Heart right ventricle (tissue), 16 donors: ENCODE data around the gene COL5A1. TPM values are rescaled to one million over a fixed set of nuclear protein-coding genes. Genes with fewer than 3 reads are reported as not detected.

Experiments
- ATAC-seq, 8 donors: fragments of 200-7000 bp; cut with Tn5 transposase; one replicate each; pipeline ENCODE4 v1.9.1; 2020; ENCODE audit warnings: mild to moderate bottlenecking in 8 of 8, moderate library complexity in 8 of 8, moderate number of reproducible peaks in 1 of 8
- DNase-seq, 2 donors: peaks; one replicate each; pipeline ENCODE4 v3.0.0-alpha.2; 2020
- H3K27ac ChIP-seq, 10 donors: fragments of 200-600 bp; sonication (generic) in 2 of 10; one replicate each; pipeline versions ENCODE4 v1.5.0 to v1.8.0; 2020 to 2022; ENCODE audit warnings: mild to moderate bottlenecking in 3 of 10
- H3K27me3 ChIP-seq, 7 donors: fragments of 200-600 bp; one replicate each; pipeline ENCODE4 v1.8.0; 2021 to 2022; ENCODE audit warnings: mild to moderate bottlenecking in 2 of 7
- H3K36me3 ChIP-seq, 9 donors: fragments of 200-600 bp; sonication (generic) in 1 of 9; one replicate each; pipeline versions ENCODE4 v1.5.0 to v1.8.0; 2020 to 2022; ENCODE audit warnings: mild to moderate bottlenecking in 2 of 9
- H3K4me1 ChIP-seq, 9 donors: fragments of 200-600 bp; sonication (generic) in 1 of 9; one replicate each; pipeline versions ENCODE4 v1.5.0 to v1.8.0; 2020 to 2022; ENCODE audit warnings: mild to moderate bottlenecking in 4 of 9
- H3K4me3 ChIP-seq, 10 donors: fragments of 200-600 bp; sonication (generic) in 2 of 10; one replicate each; pipeline versions ENCODE4 v1.5.0 to v1.8.0; 2020 to 2022; ENCODE audit warnings: mild to moderate bottlenecking in 7 of 10, moderate library complexity in 2 of 10
- H3K9me3 ChIP-seq, 11 donors: fragments of 200-600 bp in 10 of 11; sonication (generic) in 2 of 11; one replicate each; pipeline versions ENCODE4 v1.5.0 to v1.8.0; 2013 to 2022; ENCODE audit warnings: mild to moderate bottlenecking in 2 of 11, control low read depth in 1 of 11, moderate library complexity in 1 of 11
- WGBS, 2 donors: extraction: QIAGEN DNeasy Blood & Tissue Kit; methylation state at CpG; one replicate each; pipeline ENCODE4 v1.1.7; 2013; ENCODE audit warnings: inconsistent platforms in 1 of 2; 5-methylcytosine and 5-hydroxymethylcytosine counted together
- intact Hi-C, 10 donors: fragments of 100-400 bp; cut with DNase I; formaldehyde crosslinking; loops; one replicate each; pipeline versions ENCODE4 v1.11.1 to v1.14.2; 2022
- microRNA-seq, 2 donors: library from miRNA; unstranded; fragments of <30 nt; microRNA quantifications; one replicate each; pipeline ENCODE4 v1.2.0, GENCODE V29; 2021
- polyA plus RNA-seq, 2 donors: library from polyadenylated mRNA; stranded (reverse); fragments of 200-250 nt; gene quantifications; one replicate each; pipeline ENCODE4 v1.2.3, GENCODE V29; 2013
- total RNA-seq, 10 donors: library from RNA; stranded (reverse); fragmentation: NEBNext Ultra II Directional in 3 of 10; extraction: Animal tissue kit (Norgen Biotek cat#: 25700) in 3 of 10; gene quantifications; one replicate each; pipeline versions ENCODE4 v1.2.1 to v1.2.4, GENCODE V29; 2021 to 2023
- TF ChIP-seq, protein P1 (sequence below), 9 donors: fragments of 200-600 bp; sonication (generic) in 2 of 9; IDR thresholded peaks; one replicate each; pipeline versions ENCODE4 v1.5.0 to v1.8.0; 2021 to 2022; ENCODE audit warnings: antibody characterized with exemption in 9 of 9, mild to moderate bottlenecking in 5 of 9, moderate library complexity in 1 of 9
- donor health status: Arrhythmogenic right ventricular cardiomyopathy.
- donor health status: ischemic (EF 13 %, LVEDD 7.1; RV severe dilation, severe dysfunction).
- donor health status: healthy with polysubstance abuse.
- donor health status: DM: no; HTN: yes; CAD: no.
- donor health status: DM: no; HTN: no; CAD: no.
- donor health status: ischemic (EF 25% LVEDD 6.9; RV normal size, moderate dysfunction).
- donor health status: ischemic (EF 25% LVEDD 5.7; RV mildly dilated, moderate dysfunction).
- donor health status: healthy.
- donor health status: DM: yes; HTN: yes; CAD: no.
- donor health status: Ischemic cardiomyopathy.
- donor health status: ischemic (EF 35%, LVEDD 5.7; RV mildly dilated, moderate dysfunction).
- donor health status: nonischemic (EF 11% LVEDD 7.7; RV severe dilation, severe dysfunction).
- donor health status: DM: yes; HTN: yes; CAD: no.
- donor health status: PGD.
- donor health status: ischemic (EF 29% LVEDD 5.4; RV normal size, mild dysfunction).
- donor health status: nonischemic (EF 23%, LVEDD 6.1; RV moderate dilation, normal function).

Gene COL5A1
- total and polyA plus RNA-seq, 12 donors, result 8.1 to 60.0 (median 13.3) TPM

DNA sequence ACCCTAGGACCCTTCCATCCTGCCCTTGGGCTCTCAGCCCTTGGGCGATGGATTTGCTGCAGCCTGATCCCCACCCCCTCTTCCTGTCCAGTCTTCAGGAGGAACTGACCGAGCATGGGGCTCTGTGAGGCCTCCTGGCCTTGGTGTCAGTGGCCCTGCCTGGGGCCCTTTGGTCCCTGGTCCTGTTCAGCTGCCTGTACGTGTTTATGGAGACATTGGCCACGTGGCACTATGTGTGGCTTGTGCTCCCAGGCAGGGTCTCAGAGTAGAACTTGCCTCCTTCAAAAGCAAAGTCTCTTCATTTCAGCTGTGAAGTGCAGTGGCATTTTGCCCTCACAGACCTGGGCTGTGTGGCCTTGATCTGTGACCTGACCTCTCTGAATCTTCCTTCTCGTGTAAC, 250.1 kb downstream of the COL5A1 start:
- ATAC-seq (no peak), DNase-seq (no peak)
- H3K36me3 ChIP-seq, result no peaks in the 10 kb centered on the region
- intact Hi-C loops, result loop anchor here in 2 of 10 donors (10.0 kb wide), 2 partner anchors 107 to 193 kb away; partner anchors contain the start of gene OLFM1 (in 1 of the 2)
- H3K9me3 ChIP-seq, result peaks cover 0 to 13% (median 0%) of the 10 kb centered on the region in 11 donors
- peaks cover 6 to 29% (median 20%) of the 10 kb centered on the region in 9 donors for H3K4me1 ChIP-seq
- H3K27me3 ChIP-seq, result peaks cover 0 to 4% (median 0%) of the 10 kb centered on the region in 7 donors
- H3K4me3 ChIP-seq, result no peak overlapping the region
- TF ChIP-seq, protein P1, sequence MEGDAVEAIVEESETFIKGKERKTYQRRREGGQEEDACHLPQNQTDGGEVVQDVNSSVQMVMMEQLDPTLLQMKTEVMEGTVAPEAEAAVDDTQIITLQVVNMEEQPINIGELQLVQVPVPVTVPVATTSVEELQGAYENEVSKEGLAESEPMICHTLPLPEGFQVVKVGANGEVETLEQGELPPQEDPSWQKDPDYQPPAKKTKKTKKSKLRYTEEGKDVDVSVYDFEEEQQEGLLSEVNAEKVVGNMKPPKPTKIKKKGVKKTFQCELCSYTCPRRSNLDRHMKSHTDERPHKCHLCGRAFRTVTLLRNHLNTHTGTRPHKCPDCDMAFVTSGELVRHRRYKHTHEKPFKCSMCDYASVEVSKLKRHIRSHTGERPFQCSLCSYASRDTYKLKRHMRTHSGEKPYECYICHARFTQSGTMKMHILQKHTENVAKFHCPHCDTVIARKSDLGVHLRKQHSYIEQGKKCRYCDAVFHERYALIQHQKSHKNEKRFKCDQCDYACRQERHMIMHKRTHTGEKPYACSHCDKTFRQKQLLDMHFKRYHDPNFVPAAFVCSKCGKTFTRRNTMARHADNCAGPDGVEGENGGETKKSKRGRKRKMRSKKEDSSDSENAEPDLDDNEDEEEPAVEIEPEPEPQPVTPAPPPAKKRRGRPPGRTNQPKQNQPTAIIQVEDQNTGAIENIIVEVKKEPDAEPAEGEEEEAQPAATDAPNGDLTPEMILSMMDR (IDR thresholded peaks at IDR 0.05), result no peak
- 82% methylated on average over 5 of the region's 5 CpGs for WGBS, 2 donors
- H3K27ac ChIP-seq, result no peak overlapping the region

DNA sequence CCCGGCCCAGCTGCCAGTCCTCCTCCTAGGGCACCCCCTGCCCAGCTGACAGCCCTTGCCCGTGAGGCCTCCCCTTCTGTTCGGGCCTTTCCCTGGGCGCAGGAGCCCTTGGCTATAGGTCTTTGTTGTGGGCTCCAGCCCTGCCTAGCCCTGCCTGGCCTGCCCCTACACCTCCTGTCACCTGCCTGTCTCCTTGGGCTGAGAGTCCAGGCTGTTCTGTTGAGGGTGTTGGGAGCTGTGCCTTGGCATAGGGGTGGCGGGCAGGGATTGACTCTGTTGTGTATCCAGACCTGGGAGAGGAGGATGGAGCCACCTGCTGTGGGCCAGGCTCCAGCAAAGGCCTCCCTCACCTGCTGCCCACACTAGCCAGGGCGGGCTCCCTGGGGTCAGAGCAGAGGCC, 250.6 kb downstream of the COL5A1 start:
- H3K27ac ChIP-seq, result no peak overlapping the region
- intact Hi-C loops, result loop anchor here in 2 of 10 donors (10.0 kb wide), 2 partner anchors 107 to 193 kb away; partner anchors contain the start of gene OLFM1 (in 1 of the 2)
- TF ChIP-seq, protein P1 (IDR thresholded peaks at IDR 0.05), result no peak
- no peak for DNase-seq
- 93 to 94% methylated on average over 6 of the region's 6 CpGs for WGBS, 2 donors
- H3K27me3 ChIP-seq, result peaks cover 0 to 4% (median 0%) of the 10 kb centered on the region in 7 donors
- H3K9me3 ChIP-seq, result peaks cover 0 to 13% (median 0%) of the 10 kb centered on the region in 11 donors
- H3K36me3 ChIP-seq, result no peaks in the 10 kb centered on the region
- no peak for ATAC-seq
- peaks cover 8 to 34% (median 25%) of the 10 kb centered on the region in 9 donors for H3K4me1 ChIP-seq
- H3K4me3 ChIP-seq, result no peak overlapping the region

DNA sequence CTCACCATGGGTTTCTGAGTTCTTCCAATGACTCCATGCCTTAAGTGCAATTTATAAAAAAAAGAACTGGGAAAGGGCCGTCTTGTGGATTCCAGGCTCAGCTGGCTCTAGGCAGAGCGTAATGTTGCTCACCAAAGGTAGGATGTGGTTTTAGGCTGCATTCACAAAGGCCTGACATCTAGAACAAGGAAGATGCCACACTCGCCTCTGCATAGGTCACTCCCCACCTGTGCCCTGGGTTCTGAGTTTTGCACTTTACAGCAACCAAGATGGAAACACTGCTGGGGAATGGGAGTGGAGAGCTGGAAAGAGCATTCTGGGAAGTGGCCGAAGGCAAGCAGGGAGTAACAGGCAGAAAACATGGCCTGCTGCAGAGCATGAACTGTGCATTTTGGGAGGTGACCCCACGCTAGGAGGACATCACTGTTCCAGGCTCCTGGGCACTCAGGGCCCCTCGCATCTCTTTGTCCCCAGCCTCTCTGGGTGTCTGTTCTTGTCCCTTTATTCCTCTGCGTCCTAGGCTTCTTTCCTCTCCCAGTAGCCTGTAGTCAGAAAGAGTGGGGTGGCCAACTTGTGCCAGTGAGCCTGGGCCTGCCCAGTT, 251.3 kb downstream of the COL5A1 start:
- H3K36me3 ChIP-seq, result no peaks in the 10 kb centered on the region
- no peak for DNase-seq
- intact Hi-C loops, result loop anchor here in 2 of 10 donors (10.0 kb wide), 2 partner anchors 108 to 192 kb away; partner anchors contain the start of gene OLFM1 (in 1 of the 2)
- H3K4me1 ChIP-seq, result peaks cover 8 to 41% (median 29%) of the 10 kb centered on the region in 9 donors
- peaks cover 0 to 4% (median 0%) of the 10 kb centered on the region in 7 donors for H3K27me3 ChIP-seq
- no peak overlapping the region for H3K4me3 ChIP-seq
- ATAC-seq, result no peak
- TF ChIP-seq, protein P1 (IDR thresholded peaks at IDR 0.05), result no peak
- 90 to 94% methylated on average over 7 of the region's 7 CpGs for WGBS, 2 donors
- H3K9me3 ChIP-seq, result peaks cover 0 to 13% (median 0%) of the 10 kb centered on the region in 11 donors
- no peak overlapping the region for H3K27ac ChIP-seq

Small RNA genes within 50 kb of the gene (microRNA-seq; reads per million reads assigned to microRNA genes)
- 0 reads per million in 2 donors for gene MIR3689A
- 0 reads per million in 2 donors for gene MIR3689B
- 0 reads per million in 2 donors for gene MIR3689C
- 0 reads per million in 2 donors for gene MIR3689D1
- 0 reads per million in 2 donors for gene MIR3689D2
- gene MIR3689E, result 0 reads per million in 2 donors
- 0 reads per million in 2 donors for gene MIR3689F

Other genes with a start within 250 kb of the COL5A1 start
- under 1 TPM in 3 of 10 donors, not detected in 7; 0.25 to 0.46 (median 0.26) TPM for gene FCN2, start 239.0 kb downstream of the COL5A1 start, total RNA-seq
- gene FCN2, start 239.0 kb downstream of the COL5A1 start, polyA plus RNA-seq, result under 1 TPM; 0.19 to 0.44 TPM